HepG2 (cell line): ENCODE results near the gene ATRIP. TPM values are rescaled to one million over a fixed set of nuclear protein-coding genes. Genes with fewer than 3 reads are reported as not detected.
A peak's percentile ranks its signal among the peaks of the same experiment; 100 is the strongest.

Source experiments
- BRCA1 ChIP-seq: sonication (generic); formaldehyde crosslinking; IDR thresholded peaks from 2 replicates; pipeline ENCODE4 v1.4.0; 2020; ENCODE audit warnings: missing genetic modification reagents
- CBFB ChIP-seq: sonication (generic); formaldehyde crosslinking; IDR thresholded peaks from 2 replicates; pipeline ENCODE4 v1.4.0; 2020; ENCODE audit warnings: missing genetic modification reagents
- CBX5 ChIP-seq: sonication (generic); formaldehyde crosslinking; IDR thresholded peaks from 2 replicates; pipeline ENCODE4 v1.4.0; 2020; ENCODE audit warnings: missing genetic modification reagents, borderline replicate concordance
- HNRNPK ChIP-seq: fragments of 200-400 bp; formaldehyde crosslinking; IDR thresholded peaks from 2 replicates; pipeline ENCODE4 v1.6.1; 2018; ENCODE audit warnings: low read length, low read depth, moderate library complexity, mild to moderate bottlenecking; ENCODE audit not compliant: poor library complexity, severe bottlenecking
- KLF12 ChIP-seq: sonication (generic); formaldehyde crosslinking; IDR thresholded peaks from 2 replicates; pipeline ENCODE4 v1.4.0; 2020; ENCODE audit warnings: missing genetic modification reagents, borderline replicate concordance
- KLF9 ChIP-seq: IDR thresholded peaks from 2 replicates; pipeline ENCODE4 v1.6.1; 2016; ENCODE audit warnings: low read depth
- RAD21 ChIP-seq: fragments of 450-650 bp; formaldehyde crosslinking; IDR thresholded peaks from 2 replicates; pipeline ENCODE4 v1.5.0; 2020; ENCODE audit warnings: mild to moderate bottlenecking
- RFX5 ChIP-seq: IDR thresholded peaks from 2 replicates; pipeline ENCODE4 v1.6.1; 2011; ENCODE audit warnings: low read depth, low read length, improper control_type of control experiment
- SRSF4 ChIP-seq: fragments of 200-400 bp; formaldehyde crosslinking; IDR thresholded peaks from one replicate; pipeline ENCODE4 v1.6.1; 2018; ENCODE audit warnings: mild to moderate bottlenecking, low read depth, low read length, moderate library complexity; ENCODE audit not compliant: poor library complexity, severe bottlenecking
- TAF1 ChIP-seq: sonication (generic); formaldehyde crosslinking; IDR thresholded peaks from 2 replicates; pipeline ENCODE4 v1.4.0; 2020; ENCODE audit warnings: missing genetic modification reagents
- TCF12 ChIP-seq, 2 experiments: fragments of 450-650 bp in 1 of 2; sonication (generic) in 1 of 2; formaldehyde crosslinking in 1 of 2; IDR thresholded peaks; 2 replicates each; pipeline versions ENCODE4 v1.6.1 to v1.8.0; 2017 to 2022; ENCODE audit warnings: antibody characterized with exemption in 1 of 2, mild to moderate bottlenecking in 1 of 2, missing genetic modification reagents in 1 of 2, moderate library complexity in 1 of 2
- TSC22D2 ChIP-seq: sonication (generic); formaldehyde crosslinking; IDR thresholded peaks from 2 replicates; pipeline ENCODE4 v1.5.1; 2020; ENCODE audit warnings: missing genetic modification reagents, mild to moderate bottlenecking, borderline replicate concordance
- YEATS4 ChIP-seq: sonication (generic); formaldehyde crosslinking; IDR thresholded peaks from 2 replicates; pipeline ENCODE4 v1.4.0; 2020; ENCODE audit warnings: missing genetic modification reagents, borderline replicate concordance
- ZNF136 ChIP-seq: sonication (generic); formaldehyde crosslinking; IDR thresholded peaks from 2 replicates; pipeline ENCODE4 v1.8.1; 2022; ENCODE audit warnings: low read depth, mild to moderate bottlenecking, moderate library complexity, missing genetic modification reagents
- polyA plus RNA-seq, 8 experiments: library from polyadenylated mRNA; depleted of rRNA in 3 of 8; stranded (reverse) in 7 of 8; unstranded in 1 of 8; fragments of >200 nt; fragmentation: Illumina TruSeq in 4 of 8; extraction: Trizol in 4 of 8; gene quantifications; 2 replicates each; pipeline versions ENCODE4 v1.2.1 to v1.2.3, GENCODE V29; 2011 to 2016; ENCODE audit warnings: low read depth in 4 of 8, missing spikeins in 1 of 8, mixed read lengths in 1 of 8; ENCODE audit not compliant: insufficient read depth in 1 of 8
- total RNA-seq, 5 experiments: library from RNA; depleted of rRNA; stranded (reverse); fragments of >200 nt; fragmentation: Illumina TruSeq; extraction: Trizol; gene quantifications; 2 replicates each; pipeline ENCODE4 v1.2.3, GENCODE V29; 2016; ENCODE audit warnings: low read depth in 1 of 5
- TF ChIP-seq, protein P1 (sequence below): sonication (generic); formaldehyde crosslinking; IDR thresholded peaks from 2 replicates; pipeline ENCODE4 v1.9.0; 2021; ENCODE audit warnings: missing genetic modification reagents, borderline replicate concordance
- TF ChIP-seq, protein P2 (sequence below): sonication (generic); formaldehyde crosslinking; IDR thresholded peaks from 2 replicates; pipeline ENCODE4 v1.4.0; 2020; ENCODE audit warnings: mild to moderate bottlenecking, missing genetic modification reagents, borderline replicate concordance
- TF ChIP-seq, protein P3 (sequence below): sonication (generic); formaldehyde crosslinking; IDR thresholded peaks from 2 replicates; pipeline ENCODE4 v1.4.0; 2020; ENCODE audit warnings: missing genetic modification reagents
- TF ChIP-seq, protein P4 (sequence below): sonication (generic); formaldehyde crosslinking; IDR thresholded peaks from 2 replicates; pipeline ENCODE4 v1.4.0; 2020; ENCODE audit warnings: missing genetic modification reagents, borderline replicate concordance
- TF ChIP-seq, protein P5 (sequence below): IDR thresholded peaks from 2 replicates; pipeline ENCODE4 v1.6.1; 2016; ENCODE audit warnings: low read depth

ATRIP gene
- total and polyA plus RNA-seq, 2 of the 13 experiments (the other 11 are each of a cell fraction or from before 2014, with no cell fraction given) = 5.1 to 12.5 TPM

DNA sequence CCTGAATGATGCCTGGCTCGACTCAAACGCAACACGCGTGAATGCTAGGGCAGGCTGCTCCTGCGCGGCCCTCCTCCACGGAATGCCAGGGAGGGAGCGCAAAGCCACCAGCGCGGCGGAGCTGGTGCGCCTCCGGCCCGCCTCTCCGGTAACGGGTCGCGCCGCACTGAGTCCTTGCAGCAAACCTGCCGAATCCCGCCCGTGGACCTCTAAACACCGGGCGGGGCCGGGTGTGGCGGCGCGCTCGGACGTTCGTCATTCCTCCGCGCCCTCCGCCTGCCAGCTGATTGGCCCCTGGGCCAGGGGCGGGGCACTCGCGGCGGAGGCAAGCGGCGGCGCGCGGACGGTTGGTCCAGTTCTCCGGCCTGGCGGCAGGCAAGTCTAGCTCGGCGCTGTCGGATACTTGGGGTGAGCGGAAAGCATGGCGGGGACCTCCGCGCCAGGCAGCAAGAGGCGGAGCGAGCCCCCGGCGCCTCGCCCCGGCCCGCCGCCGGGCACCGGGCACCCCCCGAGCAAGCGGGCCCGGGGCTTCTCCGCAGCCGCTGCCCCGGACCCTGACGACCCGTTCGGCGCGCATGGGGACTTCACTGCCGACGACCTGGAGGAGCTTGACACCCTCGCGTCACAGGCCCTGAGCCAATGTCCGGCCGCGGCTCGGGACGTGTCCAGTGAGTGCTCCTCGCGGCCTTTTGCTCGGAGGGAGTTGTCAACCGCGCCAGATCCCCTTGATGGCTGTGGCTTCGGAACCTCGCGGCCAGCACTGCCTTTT, at the start of gene ATRIP (continued):
- no peak for TF ChIP-seq ZNF136 (CRISPR knock-in tag)
- TF ChIP-seq, protein P1, sequence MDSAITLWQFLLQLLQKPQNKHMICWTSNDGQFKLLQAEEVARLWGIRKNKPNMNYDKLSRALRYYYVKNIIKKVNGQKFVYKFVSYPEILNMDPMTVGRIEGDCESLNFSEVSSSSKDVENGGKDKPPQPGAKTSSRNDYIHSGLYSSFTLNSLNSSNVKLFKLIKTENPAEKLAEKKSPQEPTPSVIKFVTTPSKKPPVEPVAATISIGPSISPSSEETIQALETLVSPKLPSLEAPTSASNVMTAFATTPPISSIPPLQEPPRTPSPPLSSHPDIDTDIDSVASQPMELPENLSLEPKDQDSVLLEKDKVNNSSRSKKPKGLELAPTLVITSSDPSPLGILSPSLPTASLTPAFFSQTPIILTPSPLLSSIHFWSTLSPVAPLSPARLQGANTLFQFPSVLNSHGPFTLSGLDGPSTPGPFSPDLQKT (CRISPR knock-in tag) = no peak
- TF ChIP-seq, protein P2, sequence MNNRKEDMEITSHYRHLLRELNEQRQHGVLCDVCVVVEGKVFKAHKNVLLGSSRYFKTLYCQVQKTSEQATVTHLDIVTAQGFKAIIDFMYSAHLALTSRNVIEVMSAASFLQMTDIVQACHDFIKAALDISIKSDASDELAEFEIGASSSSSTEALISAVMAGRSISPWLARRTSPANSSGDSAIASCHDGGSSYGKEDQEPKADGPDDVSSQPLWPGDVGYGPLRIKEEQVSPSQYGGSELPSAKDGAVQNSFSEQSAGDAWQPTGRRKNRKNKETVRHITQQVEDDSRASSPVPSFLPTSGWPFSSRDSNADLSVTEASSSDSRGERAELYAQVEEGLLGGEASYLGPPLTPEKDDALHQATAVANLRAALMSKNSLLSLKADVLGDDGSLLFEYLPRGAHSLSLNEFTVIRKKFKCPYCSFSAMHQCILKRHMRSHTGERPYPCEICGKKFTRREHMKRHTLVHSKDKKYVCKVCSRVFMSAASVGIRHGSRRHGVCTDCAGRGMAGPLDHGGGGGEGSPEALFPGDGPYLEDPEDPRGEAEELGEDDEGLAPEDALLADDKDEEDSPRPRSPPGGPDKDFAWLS (CRISPR knock-in tag) = no peak
- peak; percentile 91 for TF ChIP-seq TAF1 (CRISPR knock-in tag)
- TF ChIP-seq BRCA1 (CRISPR knock-in tag) = 0 out of 2 replicates have a peak, but pooled peaks have one; percentile 64
- peak; percentile 73; the same call in 1 of the 2 replicates for TF ChIP-seq KLF9
- TF ChIP-seq TSC22D2 (CRISPR knock-in tag) = 0 out of 2 replicates have a peak, but pooled peaks have one; percentile 30
- no peak for TF ChIP-seq TCF12 (IDR thresholded peaks at IDR 0.05)
- no peak for TF ChIP-seq TCF12 (CRISPR knock-in tag; IDR thresholded peaks at IDR 0.05)
- TF ChIP-seq CBX5 (CRISPR knock-in tag) = peak; percentile 45; the same call in 1 of the 2 replicates
- peak; percentile 92 for TF ChIP-seq YEATS4 (CRISPR knock-in tag)
- TF ChIP-seq CBFB = peak; percentile 86
- TF ChIP-seq KLF12 (CRISPR knock-in tag) = peak; percentile 99
- peak; percentile 69 for TF ChIP-seq HNRNPK
- TF ChIP-seq RFX5 = no peak; the same call in 1 of the 2 replicates
- TF ChIP-seq, protein P3, sequence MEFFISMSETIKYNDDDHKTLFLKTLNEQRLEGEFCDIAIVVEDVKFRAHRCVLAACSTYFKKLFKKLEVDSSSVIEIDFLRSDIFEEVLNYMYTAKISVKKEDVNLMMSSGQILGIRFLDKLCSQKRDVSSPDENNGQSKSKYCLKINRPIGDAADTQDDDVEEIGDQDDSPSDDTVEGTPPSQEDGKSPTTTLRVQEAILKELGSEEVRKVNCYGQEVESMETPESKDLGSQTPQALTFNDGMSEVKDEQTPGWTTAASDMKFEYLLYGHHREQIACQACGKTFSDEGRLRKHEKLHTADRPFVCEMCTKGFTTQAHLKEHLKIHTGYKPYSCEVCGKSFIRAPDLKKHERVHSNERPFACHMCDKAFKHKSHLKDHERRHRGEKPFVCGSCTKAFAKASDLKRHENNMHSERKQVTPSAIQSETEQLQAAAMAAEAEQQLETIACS (CRISPR knock-in tag) = peak; percentile 69; the same call in 1 of the 2 replicates
- TF ChIP-seq, protein P4, sequence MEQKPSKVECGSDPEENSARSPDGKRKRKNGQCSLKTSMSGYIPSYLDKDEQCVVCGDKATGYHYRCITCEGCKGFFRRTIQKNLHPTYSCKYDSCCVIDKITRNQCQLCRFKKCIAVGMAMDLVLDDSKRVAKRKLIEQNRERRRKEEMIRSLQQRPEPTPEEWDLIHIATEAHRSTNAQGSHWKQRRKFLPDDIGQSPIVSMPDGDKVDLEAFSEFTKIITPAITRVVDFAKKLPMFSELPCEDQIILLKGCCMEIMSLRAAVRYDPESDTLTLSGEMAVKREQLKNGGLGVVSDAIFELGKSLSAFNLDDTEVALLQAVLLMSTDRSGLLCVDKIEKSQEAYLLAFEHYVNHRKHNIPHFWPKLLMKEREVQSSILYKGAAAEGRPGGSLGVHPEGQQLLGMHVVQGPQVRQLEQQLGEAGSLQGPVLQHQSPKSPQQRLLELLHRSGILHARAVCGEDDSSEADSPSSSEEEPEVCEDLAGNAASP (CRISPR knock-in tag) = peak; percentile 26; the same call in 1 of the 2 replicates
- TF ChIP-seq, protein P5, sequence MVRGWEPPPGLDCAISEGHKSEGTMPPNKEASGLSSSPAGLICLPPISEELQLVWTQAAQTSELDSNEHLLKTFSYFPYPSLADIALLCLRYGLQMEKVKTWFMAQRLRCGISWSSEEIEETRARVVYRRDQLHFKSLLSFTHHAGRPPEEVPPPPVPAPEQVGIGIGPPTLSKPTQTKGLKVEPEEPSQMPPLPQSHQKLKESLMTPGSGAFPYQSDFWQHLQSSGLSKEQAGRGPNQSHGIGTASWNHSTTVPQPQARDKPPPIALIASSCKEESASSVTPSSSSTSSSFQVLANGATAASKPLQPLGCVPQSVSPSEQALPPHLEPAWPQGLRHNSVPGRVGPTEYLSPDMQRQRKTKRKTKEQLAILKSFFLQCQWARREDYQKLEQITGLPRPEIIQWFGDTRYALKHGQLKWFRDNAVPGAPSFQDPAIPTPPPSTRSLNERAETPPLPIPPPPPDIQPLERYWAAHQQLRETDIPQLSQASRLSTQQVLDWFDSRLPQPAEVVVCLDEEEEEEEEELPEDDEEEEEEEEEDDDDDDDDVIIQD (CRISPR knock-in tag) = no peak
- peak; percentile 69 for TF ChIP-seq RAD21 (CRISPR knock-in tag)
- no peak for TF ChIP-seq SRSF4
